ENCODE data around the gene STEAP1B.

STEAP1B gene

DNA sequence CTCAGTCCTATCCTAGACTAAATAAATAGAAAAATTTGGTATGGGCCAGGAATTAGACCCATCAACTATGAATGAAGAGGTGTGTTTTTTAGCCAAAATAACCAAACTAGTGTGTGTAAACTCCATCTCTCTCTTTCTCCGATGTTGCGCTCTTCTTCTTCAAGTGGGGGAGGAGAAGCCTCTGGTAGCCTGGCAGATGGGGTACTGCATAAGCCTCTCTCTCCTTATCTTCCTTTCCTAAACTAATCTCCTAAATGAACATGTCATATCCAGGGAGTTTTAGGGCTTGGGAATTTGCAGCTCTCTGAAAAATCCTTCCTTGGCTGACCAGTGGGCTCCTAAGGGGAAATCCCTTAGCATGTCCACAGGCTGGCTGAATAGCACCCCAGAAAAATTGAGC is 86.8 kb downstream of the STEAP1B start:
- Histone ChIP-seq H3K9me3 (ENCODE audit: insufficient read depth, low read length) (no peaks in the 10 kb centered on the region), H2AFZ (ENCODE audit: low read depth, low read length, severe bottlenecking) (no peak overlapping the region), H3F3A (ENCODE audit: insufficient read depth) (no peaks in the 10 kb centered on the region), H3K4me2 (ENCODE audit: low read depth, low read length, poor library complexity, severe bottlenecking) (no peak overlapping the region), H4K20me1 (ENCODE audit: low read depth, low read length) (no peaks in the 10 kb centered on the region), H3K9me2 (replicated peaks; ENCODE audit: insufficient read depth, low read length) (no peaks in the 10 kb centered on the region), H3K4me3 (ENCODE audit: insufficient read depth, low read length, poor library complexity, severe bottlenecking) (no peak overlapping the region), H3K27ac (ENCODE audit: low read depth, low read length) (no peak overlapping the region), H3K9ac (ENCODE audit: low read length) (no peak overlapping the region), H3K36me3 (ENCODE audit: low read length) (no peaks in the 10 kb centered on the region), H3K79me2 (ENCODE audit: insufficient read depth, low read length) (no peaks in the 10 kb centered on the region), H3K27me3 (ENCODE audit: low read length) (no peaks in the 10 kb centered on the region)
- TF ChIP-seq EZH2phosphoT487 (conservative IDR thresholded peaks at IDR 0.05; ENCODE audit: low read length) (no peak), CTCF (IDR thresholded peaks at IDR 0.05; ENCODE audit: insufficient read depth, low read length, poor library complexity, severe bottlenecking) (no peak)

- Histone ChIP-seq H3K9me3 (ENCODE audit: insufficient read depth, low read length) (no peaks in the 10 kb centered on the region), H4K20me1 (ENCODE audit: low read depth, low read length) (no peaks in the 10 kb centered on the region), H3K4me3 (ENCODE audit: insufficient read depth, low read length, poor library complexity, severe bottlenecking) (no peak overlapping the region), H3K27ac (ENCODE audit: low read depth, low read length) (no peak overlapping the region), H3K27me3 (ENCODE audit: low read length) (no peaks in the 10 kb centered on the region), H3K79me2 (ENCODE audit: insufficient read depth, low read length) (no peaks in the 10 kb centered on the region), H3F3A (ENCODE audit: insufficient read depth) (no peaks in the 10 kb centered on the region), H3K9me2 (replicated peaks; ENCODE audit: insufficient read depth, low read length) (no peaks in the 10 kb centered on the region), H3K4me2 (ENCODE audit: low read depth, low read length, poor library complexity, severe bottlenecking) (no peak overlapping the region), H3K36me3 (ENCODE audit: low read length) (no peaks in the 10 kb centered on the region), H2AFZ (ENCODE audit: low read depth, low read length, severe bottlenecking) (no peak overlapping the region), H3K9ac (ENCODE audit: low read length) (no peak overlapping the region)
- TF ChIP-seq EZH2phosphoT487 (conservative IDR thresholded peaks at IDR 0.05; ENCODE audit: low read length) (no peak), CTCF (IDR thresholded peaks at IDR 0.05; ENCODE audit: insufficient read depth, low read length, poor library complexity, severe bottlenecking) (no peak)
Measured at GRCh38 chr7:22411977-22412693, 87.9 kb downstream of the STEAP1B start.

DNA sequence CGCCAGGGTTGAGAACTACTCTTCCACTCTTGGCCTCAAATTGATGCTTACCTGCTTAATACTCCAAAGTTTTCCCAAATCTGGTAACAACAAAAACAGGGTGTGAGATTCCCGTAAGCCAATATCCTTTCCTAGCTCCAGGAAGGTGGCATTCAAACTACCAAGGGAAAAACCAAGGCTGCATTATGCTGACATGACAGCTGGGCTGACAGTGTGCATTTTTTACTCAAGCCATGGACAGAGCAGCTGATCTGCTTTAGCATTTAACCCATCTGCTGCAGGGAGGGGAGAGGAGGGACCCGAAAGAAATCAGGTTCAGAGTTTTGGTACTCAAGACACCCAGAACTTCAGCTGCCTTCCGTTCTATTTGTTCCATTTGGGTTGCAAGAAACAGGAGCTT is 93.3 kb downstream of the STEAP1B start:
- H2AFZ ChIP-seq (ENCODE audit: low read depth, low read length, severe bottlenecking) = no peak overlapping the region

More for the DNA sequence above, 93.3 kb downstream of the STEAP1B start:
- H3K79me2 ChIP-seq (ENCODE audit: insufficient read depth, low read length) = no peaks in the 10 kb centered on the region
- no peaks in the 10 kb centered on the region for H3K9me3 ChIP-seq (ENCODE audit: insufficient read depth, low read length)
- H3F3A ChIP-seq (ENCODE audit: insufficient read depth) = no peaks in the 10 kb centered on the region
- no peaks in the 10 kb centered on the region for H3K9me2 ChIP-seq (replicated peaks; ENCODE audit: insufficient read depth, low read length)
- H3K4me2 ChIP-seq (ENCODE audit: low read depth, low read length, poor library complexity, severe bottlenecking) = no peak overlapping the region
- H3K27ac ChIP-seq (ENCODE audit: low read depth, low read length) = no peak overlapping the region
- H3K4me3 ChIP-seq (ENCODE audit: insufficient read depth, low read length, poor library complexity, severe bottlenecking) = no peak overlapping the region
- no peaks in the 10 kb centered on the region for H3K36me3 ChIP-seq (ENCODE audit: low read length)
- no peaks in the 10 kb centered on the region for H3K27me3 ChIP-seq (ENCODE audit: low read length)
- TF ChIP-seq CTCF (IDR thresholded peaks at IDR 0.05; ENCODE audit: insufficient read depth, low read length, poor library complexity, severe bottlenecking) (no peak), EZH2phosphoT487 (conservative IDR thresholded peaks at IDR 0.05; ENCODE audit: low read length) (no peak)
- no peaks in the 10 kb centered on the region for H4K20me1 ChIP-seq (ENCODE audit: low read depth, low read length)
- H3K9ac ChIP-seq (ENCODE audit: low read length) = no peak overlapping the region

All from SU-DHL-6 (cell line).